ENCODE measurements around the gene RAPGEF4. TPM values are rescaled to one million over a fixed set of nuclear protein-coding genes. Genes with fewer than 3 reads are reported as not detected.

The RAPGEF4 gene
- total RNA-seq, 4 donors from 2014 or later = 3.7 to 8.9 (median 5.2) TPM

DNA sequence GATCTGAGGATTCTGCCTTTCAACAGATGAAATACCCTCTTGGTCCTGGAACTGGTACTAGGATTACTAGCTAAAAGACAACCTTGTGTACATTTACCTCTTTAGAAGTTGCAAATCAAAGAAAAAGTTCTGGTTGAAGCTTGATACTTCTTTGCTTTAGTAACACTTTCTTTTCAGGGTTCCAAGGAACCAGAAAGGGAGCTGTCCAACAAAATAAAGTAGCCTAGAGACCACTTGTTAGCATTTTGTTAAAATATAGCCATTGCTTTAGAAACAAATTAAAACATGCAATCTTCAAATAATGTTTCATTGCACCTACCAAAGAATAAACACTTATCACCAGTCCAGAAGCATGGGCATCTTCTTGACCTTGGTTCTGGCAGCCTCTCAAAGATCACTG lies 222.1 kb downstream of the RAPGEF4 start:
- Histone ChIP-seq H3K4me1 (peaks cover 0 to 9% (median 2%) of the 10 kb centered on the region in 4 donors), H3K36me3 (peaks cover 0 to 13% (median 0%) of the 10 kb centered on the region in 4 donors), H3K27ac (replicated peaks in 1 of 4) (no peak overlapping the region), H3K4me3 (no peak overlapping the region), H3K9me3 (no peaks in the 10 kb centered on the region), H3K27me3 (no peaks in the 10 kb centered on the region)
- TF ChIP-seq POLR2AphosphoS5 (IDR thresholded peaks at IDR 0.05) = no peak
- TF ChIP-seq, protein P1, sequence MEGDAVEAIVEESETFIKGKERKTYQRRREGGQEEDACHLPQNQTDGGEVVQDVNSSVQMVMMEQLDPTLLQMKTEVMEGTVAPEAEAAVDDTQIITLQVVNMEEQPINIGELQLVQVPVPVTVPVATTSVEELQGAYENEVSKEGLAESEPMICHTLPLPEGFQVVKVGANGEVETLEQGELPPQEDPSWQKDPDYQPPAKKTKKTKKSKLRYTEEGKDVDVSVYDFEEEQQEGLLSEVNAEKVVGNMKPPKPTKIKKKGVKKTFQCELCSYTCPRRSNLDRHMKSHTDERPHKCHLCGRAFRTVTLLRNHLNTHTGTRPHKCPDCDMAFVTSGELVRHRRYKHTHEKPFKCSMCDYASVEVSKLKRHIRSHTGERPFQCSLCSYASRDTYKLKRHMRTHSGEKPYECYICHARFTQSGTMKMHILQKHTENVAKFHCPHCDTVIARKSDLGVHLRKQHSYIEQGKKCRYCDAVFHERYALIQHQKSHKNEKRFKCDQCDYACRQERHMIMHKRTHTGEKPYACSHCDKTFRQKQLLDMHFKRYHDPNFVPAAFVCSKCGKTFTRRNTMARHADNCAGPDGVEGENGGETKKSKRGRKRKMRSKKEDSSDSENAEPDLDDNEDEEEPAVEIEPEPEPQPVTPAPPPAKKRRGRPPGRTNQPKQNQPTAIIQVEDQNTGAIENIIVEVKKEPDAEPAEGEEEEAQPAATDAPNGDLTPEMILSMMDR (IDR thresholded peaks at IDR 0.05) = no peak
- TF ChIP-seq POLR2A (IDR thresholded peaks at IDR 0.05; ENCODE audit: low read depth) = no peak
- TF ChIP-seq EP300 (IDR thresholded peaks at IDR 0.05) = no peak
- DNase-seq (ENCODE audit: extremely low spot score) = no peak
- intact Hi-C loops (cut with DNase I) = no loop called here

DNA sequence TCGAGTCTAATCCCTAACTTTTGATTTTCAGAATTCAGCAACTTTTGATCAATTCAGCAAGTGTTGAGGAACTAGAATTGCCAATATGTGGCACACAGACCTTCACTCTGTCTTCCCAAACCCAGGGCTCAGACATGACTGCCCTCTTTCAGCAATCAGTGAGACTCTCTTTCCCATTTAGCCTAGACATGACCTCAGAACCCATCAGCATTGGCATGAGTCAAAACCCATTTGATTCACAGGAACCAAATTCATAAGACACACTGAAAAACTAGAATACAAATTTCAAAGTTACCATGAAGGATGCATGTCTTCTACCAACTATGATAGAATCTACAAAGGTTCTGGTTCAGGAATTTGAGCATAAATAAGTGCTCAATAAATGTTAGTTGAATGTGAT lies 226.4 kb downstream of the RAPGEF4 start:
- Histone ChIP-seq H3K27me3 (no peaks in the 10 kb centered on the region), H3K4me3 (no peak overlapping the region), H3K4me1 (peaks cover 4 to 13% (median 4%) of the 10 kb centered on the region in 4 donors), H3K27ac (replicated peaks in 1 of 4) (no peak overlapping the region), H3K9me3 (no peaks in the 10 kb centered on the region), H3K36me3 (peaks cover 0 to 13% (median 0%) of the 10 kb centered on the region in 4 donors)
- intact Hi-C loops (cut with DNase I) = no loop called here
- DNase-seq (ENCODE audit: extremely low spot score) = no peak
- WGBS = 90% methylated on average over 1 of the region's 1 CpG
- TF ChIP-seq, protein P1 (IDR thresholded peaks at IDR 0.05) = no peak
- TF ChIP-seq POLR2AphosphoS5 (IDR thresholded peaks at IDR 0.05) (no peak), EP300 (IDR thresholded peaks at IDR 0.05) (no peak), POLR2A (IDR thresholded peaks at IDR 0.05; ENCODE audit: low read depth) (no peak)

DNA sequence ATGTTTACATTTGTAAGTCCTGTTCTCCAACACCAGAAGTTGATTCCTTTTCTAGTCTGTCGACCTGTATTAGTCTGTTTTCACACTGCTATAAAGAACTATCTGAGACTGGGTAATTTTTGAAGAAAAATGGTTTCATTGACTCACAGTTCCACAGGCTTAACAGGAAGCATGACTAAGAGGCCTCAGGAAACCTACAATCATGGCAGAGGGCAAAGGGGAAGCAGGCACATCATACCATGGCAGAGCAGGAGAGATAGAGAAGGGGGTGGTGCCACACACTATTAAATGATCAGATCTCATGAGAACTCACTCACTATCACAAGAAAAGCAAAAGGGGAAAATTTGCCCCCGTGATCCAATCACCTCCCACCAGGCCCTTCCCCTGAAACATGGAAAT lies 227.2 kb downstream of the RAPGEF4 start:
- no peaks in the 10 kb centered on the region for H3K27me3 ChIP-seq
- 55% methylated on average over 2 of the region's 2 CpGs for WGBS
- TF ChIP-seq, protein P1 (IDR thresholded peaks at IDR 0.05) = no peak
- TF ChIP-seq POLR2A (IDR thresholded peaks at IDR 0.05; ENCODE audit: low read depth) (no peak), EP300 (IDR thresholded peaks at IDR 0.05) (no peak), POLR2AphosphoS5 (IDR thresholded peaks at IDR 0.05) (no peak)
- H3K4me1 ChIP-seq = peaks cover 11 to 21% (median 12%) of the 10 kb centered on the region in 4 donors
- H3K27ac ChIP-seq (replicated peaks in 1 of 4) = no peak overlapping the region
- no peak for DNase-seq (ENCODE audit: extremely low spot score)
- intact Hi-C loops (cut with DNase I) = no loop called here
- H3K36me3 ChIP-seq = peaks cover 0 to 13% (median 0%) of the 10 kb centered on the region in 4 donors
- no peak overlapping the region for H3K4me3 ChIP-seq
- no peaks in the 10 kb centered on the region for H3K9me3 ChIP-seq

DNA sequence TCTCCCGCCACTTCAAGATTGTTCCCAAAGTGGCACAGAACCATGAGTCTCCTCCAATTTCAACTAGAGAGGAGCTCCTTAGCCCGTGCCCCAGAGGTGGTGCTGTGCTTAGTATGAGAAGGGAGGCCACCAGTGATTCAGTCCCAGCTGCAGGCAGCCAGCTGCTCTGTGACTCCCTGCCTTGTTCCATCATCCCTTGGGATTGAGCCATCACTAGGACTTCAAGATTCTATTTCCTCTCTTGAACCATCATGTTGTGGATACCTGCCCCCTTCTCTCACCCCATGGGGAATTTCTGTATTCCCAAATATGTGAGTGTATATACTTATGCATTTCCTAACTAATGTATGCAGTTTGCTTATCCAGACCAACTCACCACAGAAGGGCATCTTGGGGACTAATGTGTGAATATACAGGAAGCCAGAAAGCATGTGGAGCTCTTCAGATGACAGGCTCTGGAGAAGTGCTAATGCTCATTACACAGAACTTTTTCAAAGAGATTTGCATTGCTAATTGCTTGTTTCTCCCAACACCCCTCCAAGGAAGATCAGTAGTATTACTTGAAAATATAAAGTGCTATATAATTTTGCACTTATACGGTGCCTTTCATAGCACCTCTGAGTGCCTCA lies 229.0 kb downstream of the RAPGEF4 start:
- Histone ChIP-seq H3K36me3 (peaks cover 0 to 13% (median 0%) of the 10 kb centered on the region in 4 donors), H3K4me3 (no peak overlapping the region), H3K4me1 (peaks cover 17 to 31% (median 23%) of the 10 kb centered on the region in 4 donors), H3K9me3 (no peaks in the 10 kb centered on the region), H3K27ac (replicated peaks in 1 of 4) (no peak overlapping the region), H3K27me3 (no peaks in the 10 kb centered on the region)
- intact Hi-C loops (cut with DNase I) = no loop called here
- 96% methylated on average over 3 of the region's 3 CpGs for WGBS
- no peak for TF ChIP-seq EP300 (IDR thresholded peaks at IDR 0.05)
- TF ChIP-seq POLR2A (IDR thresholded peaks at IDR 0.05; ENCODE audit: low read depth) = no peak
- TF ChIP-seq POLR2AphosphoS5 (IDR thresholded peaks at IDR 0.05) = no peak
- TF ChIP-seq, protein P1 (IDR thresholded peaks at IDR 0.05) = no peak
- DNase-seq (ENCODE audit: extremely low spot score) = no peak

Measured in esophagus muscularis mucosa (tissue), 4 donors.